ENCODE measurements around the gene PSD2. TPM values are rescaled to one million over a fixed set of nuclear protein-coding genes. Genes with fewer than 3 reads are reported as not detected.

PSD2 gene
- total and polyA plus RNA-seq, 2 experiments from 2014 or later = 0.08 to 0.10 TPM

- no peak for TF ChIP-seq ETS1 (IDR thresholded peaks at IDR 0.05)
- TF ChIP-seq ZNF331 (CRISPR knock-in tag; IDR thresholded peaks at IDR 0.05; ENCODE audit: low read depth) = no peak
- TF ChIP-seq CTCF (conservative IDR thresholded peaks at IDR 0.05; ENCODE audit: low read depth in 2 of 2) = no peak
- no peak for TF ChIP-seq NANOG (IDR thresholded peaks at IDR 0.05; ENCODE audit: borderline replicate concordance)
Observed at GRCh38 chr5:139849942-139850341, 54.3 kb downstream of the PSD2 start (continued).

GRCh38 chr5:139850423-139851016 is 54.9 kb downstream of the PSD2 start:
- H2AFZ ChIP-seq = no peak overlapping the region
- Mint-ChIP-seq H3K27ac (no peak overlapping the region), H3K4me3 (no peak overlapping the region), H3K4me1 (peaks cover 10% of the 10 kb centered on the region), H3K27me3 (ENCODE audit: insufficient read depth, low read depth, poor library complexity) (peaks cover 44% of the 10 kb centered on the region), H3K36me3 (ENCODE audit: low read depth) (no peaks in the 10 kb centered on the region), H3K9me3 (no peaks in the 10 kb centered on the region)
- TF ChIP-seq CREB1 (CRISPR knock-in tag; IDR thresholded peaks at IDR 0.05; ENCODE audit: low read depth) (no peak), POLR2AphosphoS5 (IDR thresholded peaks at IDR 0.05; ENCODE audit: low read depth) (no peak), REST (IDR thresholded peaks at IDR 0.05; ENCODE audit: unreplicated experiment) (no peak), NANOG (IDR thresholded peaks at IDR 0.05; ENCODE audit: borderline replicate concordance) (no peak), ZNF331 (CRISPR knock-in tag; IDR thresholded peaks at IDR 0.05; ENCODE audit: low read depth) (no peak), ZNF114 (CRISPR knock-in tag; IDR thresholded peaks at IDR 0.05) (no peak), STAT1 (IDR thresholded peaks at IDR 0.05; ENCODE audit: unreplicated experiment) (no peak)
- DNase-seq (ENCODE audit: low spot score) (no peak), ATAC-seq (no peak)
- H3F3A ChIP-seq (replicated peaks; ENCODE audit: low read depth) = no peaks in the 10 kb centered on the region
- no peak overlapping the region for H3K4me2 ChIP-seq
- no peaks in the 10 kb centered on the region for H3K79me2 ChIP-seq (replicated peaks; ENCODE audit: insufficient read depth)
- peaks cover 43% of the 10 kb centered on the region for H3K27me3 ChIP-seq (ENCODE audit: insufficient read depth)
- no peaks in the 10 kb centered on the region; the same call in 1 of the 2 replicates for H4K20me1 ChIP-seq (replicated peaks; ENCODE audit: insufficient read depth)
- no peaks in the 10 kb centered on the region for H3K4me1 ChIP-seq (ENCODE audit: insufficient read depth)
- no peaks in the 10 kb centered on the region for H3K9me2 ChIP-seq (ENCODE audit: insufficient read depth)
- no peak overlapping the region for H3K27ac ChIP-seq (ENCODE audit: low read depth)
- H3K4me3 ChIP-seq = no peak overlapping the region
- no peaks in the 10 kb centered on the region for H3K36me3 ChIP-seq (ENCODE audit: insufficient read depth)
